ENCODE data around the gene TLR5. TPM values are rescaled to one million over a fixed set of nuclear protein-coding genes. Genes with fewer than 3 reads are reported as not detected.

The TLR5 gene
- total RNA-seq, result 1 to 10 TPM in 3 of 4 donors, under 1 TPM in 1; 0.80 to 3.1 (median 1.9) TPM
- under 1 TPM; 0.20 to 0.75 (median 0.46) TPM for polyA plus RNA-seq
- long read RNA-seq, donor 1, result 0 reads
- long read RNA-seq, donor 2, result 0 reads

DNA sequence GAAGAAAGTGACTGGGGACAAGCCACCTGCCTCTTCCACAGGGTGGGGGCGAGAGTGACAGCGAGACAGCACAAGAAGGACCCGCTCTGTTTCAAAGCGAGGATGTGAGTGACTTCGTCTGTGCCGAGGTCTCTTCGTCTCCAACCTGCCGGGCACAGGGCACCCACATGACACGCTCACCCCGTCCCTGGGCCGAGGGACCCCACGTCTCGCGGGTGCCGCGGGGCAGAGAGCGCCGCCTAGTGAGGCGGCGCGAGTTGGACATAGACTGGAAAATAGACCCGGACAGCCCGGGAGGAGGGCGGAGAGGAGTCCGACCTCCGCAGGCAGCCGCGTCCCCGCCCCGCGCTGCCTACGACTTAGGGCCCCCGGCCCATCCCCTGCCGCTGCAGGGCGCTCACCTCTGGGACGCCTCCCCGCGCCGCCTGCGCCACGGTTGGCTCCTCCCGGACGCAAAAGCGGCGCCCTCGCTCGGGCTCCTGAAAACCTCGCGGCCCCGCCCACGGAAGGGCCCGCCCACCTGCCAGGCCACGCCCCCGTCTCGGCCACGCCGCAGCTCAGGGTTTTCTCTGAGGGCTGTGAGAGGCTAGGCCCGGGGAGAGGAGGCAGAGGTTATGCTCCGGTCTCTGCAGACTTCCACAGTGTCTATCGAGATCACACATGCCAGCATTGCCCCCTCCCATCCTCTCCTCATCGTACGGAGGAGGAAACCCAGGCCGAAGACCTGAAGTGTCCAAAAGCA, at the start of gene TLR5:
Gene TLR5, minus strand, starts transcription at position 454 of the 742 bp plus-strand sequence. CDS start 30,217 bp downstream, outside the sequence.
- Histone ChIP-seq H3K9me3 (peaks cover 8% of the 10 kb centered on the region), H3K27ac (peak within 1 kb of the TSS; percentile 73), H3K36me3 (ENCODE audit: insufficient read depth in 1 of 2, low read depth in 1 of 2) (no peaks in the 10 kb centered on the region), H3K27me3 (ENCODE audit: insufficient read depth in 3 of 3, low read length in 2 of 3) (no peaks in the 10 kb centered on the region), H3K4me1 (peaks cover 20% of the 10 kb centered on the region), H3K4me3 (peak within 1 kb of the TSS; percentile 75)
- TF ChIP-seq, protein P1, sequence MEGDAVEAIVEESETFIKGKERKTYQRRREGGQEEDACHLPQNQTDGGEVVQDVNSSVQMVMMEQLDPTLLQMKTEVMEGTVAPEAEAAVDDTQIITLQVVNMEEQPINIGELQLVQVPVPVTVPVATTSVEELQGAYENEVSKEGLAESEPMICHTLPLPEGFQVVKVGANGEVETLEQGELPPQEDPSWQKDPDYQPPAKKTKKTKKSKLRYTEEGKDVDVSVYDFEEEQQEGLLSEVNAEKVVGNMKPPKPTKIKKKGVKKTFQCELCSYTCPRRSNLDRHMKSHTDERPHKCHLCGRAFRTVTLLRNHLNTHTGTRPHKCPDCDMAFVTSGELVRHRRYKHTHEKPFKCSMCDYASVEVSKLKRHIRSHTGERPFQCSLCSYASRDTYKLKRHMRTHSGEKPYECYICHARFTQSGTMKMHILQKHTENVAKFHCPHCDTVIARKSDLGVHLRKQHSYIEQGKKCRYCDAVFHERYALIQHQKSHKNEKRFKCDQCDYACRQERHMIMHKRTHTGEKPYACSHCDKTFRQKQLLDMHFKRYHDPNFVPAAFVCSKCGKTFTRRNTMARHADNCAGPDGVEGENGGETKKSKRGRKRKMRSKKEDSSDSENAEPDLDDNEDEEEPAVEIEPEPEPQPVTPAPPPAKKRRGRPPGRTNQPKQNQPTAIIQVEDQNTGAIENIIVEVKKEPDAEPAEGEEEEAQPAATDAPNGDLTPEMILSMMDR (IDR thresholded peaks at IDR 0.05), result peak; percentile 59
- DNase-seq (peak; percentile 87 to 90), ATAC-seq (peak; percentile 88 to 96 (median 91))
- intact Hi-C loops (cut with DNase I), result loop anchor here (10.0 kb wide), 2 partner anchors 202 to 222 kb away; partner anchors contain the start of gene SUSD4 (in 1 of the 2)
- 6 to 7% (median 7%) methylated on average over 55 to 63 of the region's 63 CpGs for WGBS, 3 donors

GRCh38 chr1:223189903-223190724, 47.1 kb upstream of the TLR5 start:
- no peaks in the 10 kb centered on the region for H3K36me3 ChIP-seq (ENCODE audit: insufficient read depth in 1 of 2, low read depth in 1 of 2)
- no peak overlapping the region for H3K4me3 ChIP-seq
- TF ChIP-seq, protein P1 (IDR thresholded peaks at IDR 0.05), result no peak
- intact Hi-C loops (cut with DNase I), result loop anchor here in 1 of 2 donors (5.0 kb wide), 1 partner anchor 1227 kb away; no protein-coding TSS in a partner anchor
- H3K27ac ChIP-seq, result no peak overlapping the region
- H3K9me3 ChIP-seq, result no peaks in the 10 kb centered on the region
- ATAC-seq (no peak), DNase-seq (no peak)
- H3K27me3 ChIP-seq (ENCODE audit: insufficient read depth in 3 of 3, low read length in 2 of 3), result no peaks in the 10 kb centered on the region
- 63 to 68% (median 65%) methylated on average over 10 of the region's 10 CpGs for WGBS, 3 donors
- H3K4me1 ChIP-seq, result no peaks in the 10 kb centered on the region

DNA sequence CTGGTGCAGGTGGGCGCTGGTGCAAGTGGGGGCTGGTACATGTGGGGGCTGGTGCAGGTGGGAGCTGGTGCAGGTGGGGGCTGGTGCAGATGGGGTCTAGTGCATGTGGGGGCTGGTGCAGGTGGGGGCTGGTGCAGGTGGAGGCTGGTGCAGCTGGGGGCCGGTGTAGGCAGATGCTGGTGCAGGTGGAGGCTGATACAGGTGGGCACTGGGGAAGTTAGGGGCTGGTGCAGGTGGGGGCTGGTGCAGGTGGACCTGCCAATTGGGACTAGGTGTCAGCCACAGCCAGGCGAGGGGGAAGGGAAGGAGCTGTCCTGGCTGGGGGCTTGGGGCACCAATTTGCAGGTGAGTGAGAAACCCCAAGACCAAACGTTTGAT, 46.5 kb upstream of the TLR5 start:
- TF ChIP-seq, protein P1 (IDR thresholded peaks at IDR 0.05), result no peak
- Histone ChIP-seq H3K4me3 (no peak overlapping the region), H3K9me3 (no peaks in the 10 kb centered on the region), H3K27me3 (ENCODE audit: insufficient read depth in 3 of 3, low read length in 2 of 3) (no peaks in the 10 kb centered on the region), H3K4me1 (no peaks in the 10 kb centered on the region), H3K27ac (no peak overlapping the region), H3K36me3 (ENCODE audit: insufficient read depth in 1 of 2, low read depth in 1 of 2) (no peaks in the 10 kb centered on the region)
- intact Hi-C loops (cut with DNase I), result loop anchor here in 1 of 2 donors (5.0 kb wide), 1 partner anchor 1228 kb away; no protein-coding TSS in a partner anchor
- DNase-seq (no peak), ATAC-seq (no peak)
- 85 to 89% (median 88%) methylated on average over 4 of the region's 4 CpGs for WGBS, 3 donors

- TF ChIP-seq, protein P1 (IDR thresholded peaks at IDR 0.05), result no peak
- no peak overlapping the region for H3K4me3 ChIP-seq
- WGBS, 3 donors, result 79 to 84% (median 82%) methylated on average over 3 to 5 of the region's 5 CpGs
- no peak for ATAC-seq
- intact Hi-C loops (cut with DNase I), result loop anchor here in 1 of 2 donors (5.0 kb wide), 1 partner anchor 1229 kb away; no protein-coding TSS in a partner anchor
- H3K4me1 ChIP-seq, result no peaks in the 10 kb centered on the region
- H3K9me3 ChIP-seq, result no peaks in the 10 kb centered on the region
- no peaks in the 10 kb centered on the region for H3K27me3 ChIP-seq (ENCODE audit: insufficient read depth in 3 of 3, low read length in 2 of 3)
- H3K27ac ChIP-seq, result no peak overlapping the region
- no peak for DNase-seq
- no peaks in the 10 kb centered on the region for H3K36me3 ChIP-seq (ENCODE audit: insufficient read depth in 1 of 2, low read depth in 1 of 2)
Observed at GRCh38 chr1:223188618-223189356, 45.7 kb upstream of the TLR5 start.

Data from psoas muscle (tissue), 8 donors.